Uterus (tissue), 2 donors: ENCODE results near the gene TCP11L1.

Experiments used
- POLR2A ChIP-seq, 2 donors: fragments of 450-650 bp; IDR thresholded peaks; one replicate each; pipeline ENCODE4 v1.6.1; 2016; ENCODE audit warnings: antibody characterized with exemption in 2 of 2, mild to moderate bottlenecking in 1 of 2, moderate library complexity in 1 of 2
- TF ChIP-seq, protein P1 (sequence below), 4 experiments: fragments of 200-600 bp in 2 of 4; fragments of 450-650 bp in 2 of 4; sonication (generic) in 2 of 4; IDR thresholded peaks; one replicate each; pipeline ENCODE4 v1.5.1; 2016 to 2019; ENCODE audit warnings: antibody characterized with exemption in 4 of 4, mild to moderate bottlenecking in 2 of 4, moderate library complexity in 1 of 4

DNA sequence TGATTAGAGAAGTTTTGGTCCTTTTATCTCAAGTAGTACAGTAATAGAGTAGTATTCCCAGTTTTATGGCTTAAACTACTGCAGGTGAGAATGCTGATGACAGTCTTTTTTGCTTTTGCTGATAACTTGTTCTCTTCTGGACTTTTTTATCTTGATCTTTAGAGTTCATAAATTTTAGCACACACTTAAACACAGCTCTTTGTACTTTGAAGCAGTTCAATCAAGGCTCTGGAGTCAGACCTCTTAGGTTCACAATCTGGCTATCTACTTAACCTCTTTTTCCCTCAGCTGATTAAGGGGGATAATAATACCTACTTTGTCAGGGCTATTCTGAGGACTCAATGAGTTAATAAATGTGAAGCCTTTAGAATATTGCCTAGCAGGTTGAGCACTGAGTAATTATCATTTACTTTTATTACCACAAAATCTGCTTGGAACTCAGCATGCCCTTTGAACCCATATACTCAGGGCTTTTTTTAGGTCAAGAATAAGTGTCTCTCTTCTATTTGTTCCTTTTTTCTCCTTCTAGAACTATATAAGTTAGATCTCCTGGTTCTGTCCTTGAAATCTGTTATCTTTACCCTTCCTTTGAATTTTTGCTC, 70.0 kb downstream of the TCP11L1 start:
- TF ChIP-seq, protein P1, sequence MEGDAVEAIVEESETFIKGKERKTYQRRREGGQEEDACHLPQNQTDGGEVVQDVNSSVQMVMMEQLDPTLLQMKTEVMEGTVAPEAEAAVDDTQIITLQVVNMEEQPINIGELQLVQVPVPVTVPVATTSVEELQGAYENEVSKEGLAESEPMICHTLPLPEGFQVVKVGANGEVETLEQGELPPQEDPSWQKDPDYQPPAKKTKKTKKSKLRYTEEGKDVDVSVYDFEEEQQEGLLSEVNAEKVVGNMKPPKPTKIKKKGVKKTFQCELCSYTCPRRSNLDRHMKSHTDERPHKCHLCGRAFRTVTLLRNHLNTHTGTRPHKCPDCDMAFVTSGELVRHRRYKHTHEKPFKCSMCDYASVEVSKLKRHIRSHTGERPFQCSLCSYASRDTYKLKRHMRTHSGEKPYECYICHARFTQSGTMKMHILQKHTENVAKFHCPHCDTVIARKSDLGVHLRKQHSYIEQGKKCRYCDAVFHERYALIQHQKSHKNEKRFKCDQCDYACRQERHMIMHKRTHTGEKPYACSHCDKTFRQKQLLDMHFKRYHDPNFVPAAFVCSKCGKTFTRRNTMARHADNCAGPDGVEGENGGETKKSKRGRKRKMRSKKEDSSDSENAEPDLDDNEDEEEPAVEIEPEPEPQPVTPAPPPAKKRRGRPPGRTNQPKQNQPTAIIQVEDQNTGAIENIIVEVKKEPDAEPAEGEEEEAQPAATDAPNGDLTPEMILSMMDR (IDR thresholded peaks at IDR 0.05), result no peak
- no peak for TF ChIP-seq POLR2A (IDR thresholded peaks at IDR 0.05)
